OCI-LY3 (cell line): Measurements from ENCODE around the gene SLC7A6OS.
A peak's percentile ranks its signal among the peaks of the same experiment; 100 is the strongest.

ENCODE experiments used
- H2AFZ ChIP-seq: fragments of 200-600, 300-600 bp; shearing (Covaris generic); 2 replicates; pipeline ENCODE4 v1.6.0; 2014; ENCODE audit warnings: antibody characterized with exemption, low read depth, low read length
- H3K27ac ChIP-seq: fragments of 200-600, 300-600 bp; sonication (generic); 2 replicates; pipeline ENCODE4 v1.5.1; 2014; ENCODE audit warnings: mild to moderate bottlenecking, low read length, moderate library complexity, mixed read lengths
- H3K27me3 ChIP-seq: fragments of 200-600, 300-600 bp; sonication (generic); 2 replicates; pipeline ENCODE4 v1.6.1; 2014; ENCODE audit warnings: low read depth, low read length, mixed read lengths
- H3K36me3 ChIP-seq: fragments of 200-600, 300-600 bp; sonication (generic); replicated peaks from 2 replicates; pipeline ENCODE3; 2014; ENCODE audit warnings: low read depth, low read length, mixed read lengths
- H3K4me1 ChIP-seq: fragments of 300-600, 200-600 bp; sonication (generic); 2 replicates; pipeline ENCODE4 v1.6.1; 2014; ENCODE audit warnings: low read length, mixed read lengths
- H3K4me2 ChIP-seq: fragments of 200-600, 300-600 bp; sonication (generic); 2 replicates; pipeline ENCODE4 v1.6.1; 2014; ENCODE audit warnings: low read length, mixed read lengths
- H3K4me3 ChIP-seq: fragments of 300-600, 200-600 bp; sonication (generic); 2 replicates; pipeline ENCODE4 v1.5.1; 2014; ENCODE audit warnings: antibody characterized with exemption, mild to moderate bottlenecking, low read length, moderate library complexity
- H3K79me2 ChIP-seq: fragments of 300-600, 200-600 bp; shearing (Covaris generic); 2 replicates; pipeline ENCODE4 v1.6.1; 2014; ENCODE audit warnings: mild to moderate bottlenecking, low read length, mixed read lengths
- H3K9ac ChIP-seq: fragments of 300-600, 200-600 bp; shearing (Covaris generic); 2 replicates; pipeline ENCODE4 v1.6.0; 2014; ENCODE audit warnings: mild to moderate bottlenecking, low read length, moderate library complexity
- H3K9me3 ChIP-seq: fragments of 200-600, 300-600 bp; shearing (Covaris generic); 2 replicates; pipeline ENCODE4 v1.6.1; 2014; ENCODE audit warnings: low read length, mixed read lengths; ENCODE audit not compliant: insufficient read depth
- H4K20me1 ChIP-seq: fragments of 200-600, 300-600 bp; sonication (generic); 2 replicates; pipeline ENCODE4 v1.6.1; 2016; ENCODE audit warnings: low read length, mixed read lengths; ENCODE audit not compliant: insufficient read depth
- EZH2phosphoT487 ChIP-seq: fragments of 200-600 bp; shearing (Covaris generic); IDR thresholded peaks from 2 replicates; pipeline ENCODE4 v1.6.1; 2018; ENCODE audit warnings: antibody characterized with exemption, mixed run types, low read depth
- TF ChIP-seq, protein P1 (sequence below): fragments of 200-600, 300-600 bp; sonication (generic); IDR thresholded peaks from 2 replicates; pipeline ENCODE4 v1.5.1; 2014; ENCODE audit warnings: antibody characterized with exemption, low read length, low read depth

The SLC7A6OS gene

DNA sequence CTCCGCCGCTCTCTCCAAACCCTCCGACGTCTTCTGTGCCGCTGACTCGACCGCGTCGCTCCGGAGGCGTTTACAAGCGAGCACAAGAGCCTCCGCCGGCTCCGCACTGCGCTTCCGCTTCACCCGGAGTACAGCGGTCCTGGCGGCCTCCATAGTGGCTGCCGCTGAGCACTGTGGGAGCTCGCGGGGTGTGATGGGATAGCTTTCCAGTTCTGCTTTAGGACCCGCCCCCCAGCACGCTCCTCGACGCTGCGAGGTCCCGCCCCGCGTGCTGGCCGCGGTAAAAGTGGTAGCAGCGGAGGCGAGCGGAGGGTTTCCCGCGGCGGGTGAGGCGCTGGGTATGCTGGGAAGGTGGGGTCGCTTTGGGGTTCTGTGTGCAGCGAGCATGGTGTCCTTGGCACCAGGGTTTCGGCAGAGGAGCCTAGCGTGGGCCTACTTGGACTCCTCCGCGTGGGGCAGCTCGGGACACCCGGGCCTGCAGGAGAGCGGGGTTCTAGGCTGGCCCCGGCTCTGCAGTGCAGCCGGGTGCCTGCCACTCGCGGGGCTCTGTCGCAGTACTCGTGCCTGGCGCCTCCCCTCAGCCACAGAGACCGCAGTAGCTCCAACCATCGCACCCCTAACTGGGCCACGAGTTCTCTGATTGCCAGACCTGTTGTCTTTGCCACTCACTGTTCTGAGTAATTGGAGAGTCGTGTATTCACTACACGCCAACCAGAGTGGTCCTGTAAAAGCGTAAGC, at the start of gene SLC7A6OS, which contains the start of gene PRMT7:
Gene SLC7A6OS (minus strand): TSS at position 173 of the 738 bp plus-strand sequence. CDS start 20 bp downstream, at position 153.
Gene PRMT7 (plus strand): TSS at position 246 of the 738 bp plus-strand sequence. CDS start 4,961 bp downstream, outside the sequence.
- H3K4me1 ChIP-seq = peaks cover 16% of the 10 kb centered on the region
- peak within 1 kb of the TSS; percentile 50 for H3K27ac ChIP-seq
- H3K9ac ChIP-seq = peak within 1 kb of the TSS; percentile 82
- H4K20me1 ChIP-seq = 0 out of 2 replicates have a peak, but pooled peaks cover 3% of the 10 kb centered on the region
- H3K4me2 ChIP-seq = peak within 1 kb of the TSS; percentile 95
- peak within 1 kb of the TSS; percentile 79 for H2AFZ ChIP-seq
- peak within 1 kb of the TSS; percentile 94 for H3K4me3 ChIP-seq
- H3K79me2 ChIP-seq = peaks cover 48% of the 10 kb centered on the region
- peaks cover 8% of the 10 kb centered on the region for H3K36me3 ChIP-seq
- H3K9me3 ChIP-seq = no peaks in the 10 kb centered on the region
- TF ChIP-seq EZH2phosphoT487 = no peak
- TF ChIP-seq, protein P1, sequence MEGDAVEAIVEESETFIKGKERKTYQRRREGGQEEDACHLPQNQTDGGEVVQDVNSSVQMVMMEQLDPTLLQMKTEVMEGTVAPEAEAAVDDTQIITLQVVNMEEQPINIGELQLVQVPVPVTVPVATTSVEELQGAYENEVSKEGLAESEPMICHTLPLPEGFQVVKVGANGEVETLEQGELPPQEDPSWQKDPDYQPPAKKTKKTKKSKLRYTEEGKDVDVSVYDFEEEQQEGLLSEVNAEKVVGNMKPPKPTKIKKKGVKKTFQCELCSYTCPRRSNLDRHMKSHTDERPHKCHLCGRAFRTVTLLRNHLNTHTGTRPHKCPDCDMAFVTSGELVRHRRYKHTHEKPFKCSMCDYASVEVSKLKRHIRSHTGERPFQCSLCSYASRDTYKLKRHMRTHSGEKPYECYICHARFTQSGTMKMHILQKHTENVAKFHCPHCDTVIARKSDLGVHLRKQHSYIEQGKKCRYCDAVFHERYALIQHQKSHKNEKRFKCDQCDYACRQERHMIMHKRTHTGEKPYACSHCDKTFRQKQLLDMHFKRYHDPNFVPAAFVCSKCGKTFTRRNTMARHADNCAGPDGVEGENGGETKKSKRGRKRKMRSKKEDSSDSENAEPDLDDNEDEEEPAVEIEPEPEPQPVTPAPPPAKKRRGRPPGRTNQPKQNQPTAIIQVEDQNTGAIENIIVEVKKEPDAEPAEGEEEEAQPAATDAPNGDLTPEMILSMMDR = no peak; the same call in 1 of the 2 replicates
- H3K27me3 ChIP-seq = no peaks in the 10 kb centered on the region

GRCh38 chr16:68359398-68360191, 48.8 kb upstream of the SLC7A6OS start:
- no peaks in the 10 kb centered on the region for H3K79me2 ChIP-seq
- H3K9me3 ChIP-seq = no peaks in the 10 kb centered on the region
- H3K36me3 ChIP-seq = peaks cover 18% of the 10 kb centered on the region
- no peak for TF ChIP-seq EZH2phosphoT487
- TF ChIP-seq, protein P1 = no peak
- no peak overlapping the region for H2AFZ ChIP-seq
- H3K27ac ChIP-seq = no peak overlapping the region
- H3K4me1 ChIP-seq = peaks cover 13% of the 10 kb centered on the region
- no peak overlapping the region for H3K4me2 ChIP-seq
- H3K27me3 ChIP-seq = no peaks in the 10 kb centered on the region
- no peak overlapping the region for H3K4me3 ChIP-seq
- no peaks in the 10 kb centered on the region for H4K20me1 ChIP-seq
- no peak overlapping the region for H3K9ac ChIP-seq

DNA sequence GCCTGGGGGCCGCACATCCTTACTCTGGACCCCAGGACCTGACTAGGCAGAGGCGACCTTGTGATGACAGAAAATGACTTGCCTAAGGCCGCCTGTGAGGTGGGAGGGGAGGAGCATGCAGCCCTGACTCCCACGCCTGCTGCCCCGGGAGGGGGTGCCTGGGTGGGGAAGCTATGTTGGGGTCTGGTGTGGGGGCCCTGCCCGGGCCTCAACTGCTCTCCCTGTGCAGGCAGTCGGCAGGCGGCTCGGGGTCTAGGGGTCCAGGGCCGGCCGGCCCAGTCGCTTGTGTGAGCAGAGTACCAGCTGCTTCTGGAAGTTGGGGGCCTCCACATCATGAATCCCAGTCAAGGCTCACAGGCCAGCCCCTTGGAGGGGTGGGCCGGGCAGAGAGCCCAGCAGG, 48.2 kb upstream of the SLC7A6OS start:
- H3K27ac ChIP-seq = no peak overlapping the region
- H3K36me3 ChIP-seq = peaks cover 18% of the 10 kb centered on the region
- H3K27me3 ChIP-seq = no peaks in the 10 kb centered on the region
- H4K20me1 ChIP-seq = no peaks in the 10 kb centered on the region
- no peak overlapping the region for H2AFZ ChIP-seq
- no peak overlapping the region for H3K4me3 ChIP-seq
- no peaks in the 10 kb centered on the region for H3K9me3 ChIP-seq
- H3K4me2 ChIP-seq = no peak overlapping the region
- no peak overlapping the region for H3K9ac ChIP-seq
- no peaks in the 10 kb centered on the region for H3K79me2 ChIP-seq
- TF ChIP-seq EZH2phosphoT487 = no peak
- TF ChIP-seq, protein P1 = no peak
- peaks cover 13% of the 10 kb centered on the region for H3K4me1 ChIP-seq

GRCh38 chr16:68357923-68358322, 47.2 kb upstream of the SLC7A6OS start:
- H2AFZ ChIP-seq = no peak overlapping the region
- no peak for TF ChIP-seq EZH2phosphoT487
- TF ChIP-seq, protein P1 = no peak
- no peaks in the 10 kb centered on the region for H4K20me1 ChIP-seq
- peaks cover 13% of the 10 kb centered on the region for H3K4me1 ChIP-seq
- H3K9ac ChIP-seq = no peak overlapping the region
- H3K9me3 ChIP-seq = no peaks in the 10 kb centered on the region
- H3K4me2 ChIP-seq = no peak overlapping the region
- H3K27ac ChIP-seq = no peak overlapping the region
- no peaks in the 10 kb centered on the region for H3K79me2 ChIP-seq
- no peaks in the 10 kb centered on the region for H3K27me3 ChIP-seq
- H3K36me3 ChIP-seq = peaks cover 24% of the 10 kb centered on the region
- H3K4me3 ChIP-seq = no peak overlapping the region
